H9 (cell line): ENCODE results near the gene VSTM4. TPM values are rescaled to one million over a fixed set of nuclear protein-coding genes. Genes with fewer than 3 reads are reported as not detected.

Experiments used
- DNase-seq: peaks from one replicate; pipeline ENCODE4 v3.0.0-alpha.2; 2017
- H2AFZ ChIP-seq: one replicate; pipeline ENCODE4 v1.6.1; 2013; ENCODE audit warnings: mild to moderate bottlenecking, low read length, control low read depth, moderate library complexity
- H2AK5ac ChIP-seq: 2 replicates; pipeline ENCODE4 v1.6.1; 2013; ENCODE audit warnings: low read length, control low read depth, mixed read lengths; ENCODE audit not compliant: insufficient read length
- H2BK120ac ChIP-seq: one replicate; pipeline ENCODE4 v1.6.1; 2013; ENCODE audit warnings: low read depth, mild to moderate bottlenecking, low read length, control low read depth, inconsistent platforms; ENCODE audit not compliant: poor library complexity, severe bottlenecking
- H2BK12ac ChIP-seq: 2 replicates; pipeline ENCODE4 v1.6.1; 2013; ENCODE audit warnings: low read length, control low read depth, mixed read lengths, low read depth; ENCODE audit not compliant: insufficient read length
- H2BK15ac ChIP-seq: 2 replicates; pipeline ENCODE4 v1.6.1; 2013; ENCODE audit warnings: low read depth, low read length, control low read depth
- H2BK20ac ChIP-seq: one replicate; pipeline ENCODE4 v1.6.1; 2013; ENCODE audit warnings: low read depth, mild to moderate bottlenecking, low read length, control low read depth, inconsistent platforms; ENCODE audit not compliant: poor library complexity, severe bottlenecking
- H2BK5ac ChIP-seq: 2 replicates; pipeline ENCODE4 v1.6.1; 2013; ENCODE audit warnings: low read length, control low read depth, mixed read lengths; ENCODE audit not compliant: insufficient read length
- H3K14ac ChIP-seq: 2 replicates; pipeline ENCODE4 v1.6.1; 2013; ENCODE audit warnings: low read length, control low read depth; ENCODE audit not compliant: insufficient read depth
- H3K18ac ChIP-seq: 2 replicates; pipeline ENCODE4 v1.6.1; 2013; ENCODE audit warnings: low read depth, mild to moderate bottlenecking, mixed read lengths, low read length, control low read depth; ENCODE audit not compliant: insufficient read length
- H3K23ac ChIP-seq: 2 replicates; pipeline ENCODE4 v1.6.1; 2013; ENCODE audit warnings: low read length, control low read depth, mixed read lengths, low read depth; ENCODE audit not compliant: insufficient read length
- H3K23me2 ChIP-seq: 2 replicates; pipeline ENCODE4 v1.6.1; 2013; ENCODE audit warnings: low read depth, mild to moderate bottlenecking, mixed read lengths, low read length, control low read depth; ENCODE audit not compliant: insufficient read length, poor library complexity, severe bottlenecking
- H3K27ac ChIP-seq: 2 replicates; pipeline ENCODE4 v1.5.1; 2013; ENCODE audit warnings: low read length, control low read depth, mixed read lengths, low read depth; ENCODE audit not compliant: insufficient read length
- H3K27me3 ChIP-seq: 2 replicates; pipeline ENCODE4 v1.6.1; 2013; ENCODE audit warnings: low read length, control low read depth, inconsistent platforms; ENCODE audit not compliant: insufficient read depth
- H3K4ac ChIP-seq: 2 replicates; pipeline ENCODE4 v1.6.1; 2013; ENCODE audit warnings: low read depth, mild to moderate bottlenecking, control low read depth, inconsistent platforms, low read length, moderate library complexity
- H3K4me1 ChIP-seq: 2 replicates; pipeline ENCODE4 v1.6.1; 2013; ENCODE audit warnings: low read length, control low read depth, inconsistent platforms; ENCODE audit not compliant: insufficient read depth
- H3K4me2 ChIP-seq: 2 replicates; pipeline ENCODE4 v1.6.1; 2013; ENCODE audit warnings: low read length, control low read depth, mixed read lengths; ENCODE audit not compliant: insufficient read length, insufficient read depth
- H3K56ac ChIP-seq: 2 replicates; pipeline ENCODE4 v1.6.1; 2013; ENCODE audit warnings: low read depth, mild to moderate bottlenecking, mixed read lengths, low read length, control low read depth; ENCODE audit not compliant: insufficient read length
- H3K79me1 ChIP-seq: 2 replicates; pipeline ENCODE4 v1.6.1; 2013; ENCODE audit warnings: low read depth, mild to moderate bottlenecking, moderate library complexity, low read length, control low read depth, inconsistent platforms; ENCODE audit not compliant: insufficient read depth, poor library complexity, severe bottlenecking
- H3K79me2 ChIP-seq: 2 replicates; pipeline ENCODE4 v1.6.1; 2013; ENCODE audit warnings: low read length, control low read depth, inconsistent platforms; ENCODE audit not compliant: insufficient read depth
- H3K9ac ChIP-seq: 2 replicates; pipeline ENCODE4 v1.6.1; 2013; ENCODE audit warnings: low read length, control low read depth, mixed read lengths; ENCODE audit not compliant: insufficient read length; ENCODE audit errors: extremely low read depth
- H3K9me3 ChIP-seq: one replicate; pipeline ENCODE4 v1.6.1; 2013; ENCODE audit warnings: low read depth, low read length, inconsistent platforms; ENCODE audit not compliant: control insufficient read depth
- H3T11ph ChIP-seq: one replicate; pipeline ENCODE4 v1.6.1; 2013; ENCODE audit warnings: mild to moderate bottlenecking, low read length, control low read depth, inconsistent platforms
- H4K20me1 ChIP-seq: one replicate; pipeline ENCODE4 v1.6.1; 2013; ENCODE audit not compliant: control insufficient read depth, insufficient read length, insufficient read depth
- H4K5ac ChIP-seq: 2 replicates; pipeline ENCODE4 v1.6.1; 2013; ENCODE audit warnings: low read depth, mild to moderate bottlenecking, mixed read lengths, low read length, control low read depth; ENCODE audit not compliant: insufficient read length
- H4K8ac ChIP-seq: replicated peaks from 2 replicates; pipeline ENCODE4 v1.6.1; 2013; ENCODE audit warnings: low read length, control low read depth, mixed read lengths, low read depth; ENCODE audit not compliant: insufficient read length
- H4K91ac ChIP-seq: 2 replicates; pipeline ENCODE4 v1.6.1; 2013; ENCODE audit warnings: low read depth, mild to moderate bottlenecking, moderate library complexity, mixed read lengths, low read length, control low read depth; ENCODE audit not compliant: insufficient read length
- H3K27ac Mint-ChIP-seq, 3 experiments: 2 replicates in 2 of 3; 3 replicates in 1 of 3; pipeline ENCODE4 v1.8.0; 2020 to 2021; ENCODE audit warnings: mixed read lengths in 3 of 3, mild to moderate bottlenecking in 1 of 3, moderate library complexity in 1 of 3
- H3K27me3 Mint-ChIP-seq: 2 replicates; pipeline ENCODE4 v1.8.0; 2021; ENCODE audit warnings: low read depth, mild to moderate bottlenecking, moderate library complexity, mixed read lengths
- H3K36me3 Mint-ChIP-seq, 3 experiments: 2 replicates in 2 of 3; 3 replicates in 1 of 3; pipeline ENCODE4 v1.8.0; 2020 to 2021; ENCODE audit warnings: low read depth in 3 of 3, mixed read lengths in 3 of 3; ENCODE audit not compliant: insufficient read depth in 1 of 3
- H3K4me1 Mint-ChIP-seq, 2 experiments: 2 replicates each; pipeline ENCODE4 v1.8.0; 2020; ENCODE audit warnings: mixed read lengths in 2 of 2
- H3K4me3 Mint-ChIP-seq, 2 experiments: 2 replicates in 1 of 2; 3 replicates in 1 of 2; pipeline ENCODE4 v1.8.0; 2020 to 2021; ENCODE audit warnings: mild to moderate bottlenecking in 2 of 2, mixed read lengths in 2 of 2, moderate library complexity in 1 of 2
- H3K9me3 Mint-ChIP-seq, 2 experiments: 2 replicates in 1 of 2; 3 replicates in 1 of 2; pipeline ENCODE4 v1.8.0; 2020; ENCODE audit warnings: mild to moderate bottlenecking in 2 of 2, mixed read lengths in 2 of 2, moderate library complexity in 1 of 2
- WGBS: extraction: QIAGEN DNeasy Blood & Tissue Kit; methylation state at CpG from one replicate; pipeline ENCODE4 v1.1.7; 2013; ENCODE audit warnings: missing lambda C conversion rate, low lambda C conversion rate, mixed read lengths; ENCODE audit not compliant: insufficient read length; ENCODE audit errors: extremely low coverage; 5-methylcytosine and 5-hydroxymethylcytosine counted together
- total RNA-seq: library from RNA; stranded (reverse); gene quantifications from 2 replicates; pipeline ENCODE4 v1.2.1, GENCODE V29; 2021
- TF ChIP-seq, protein P1 (sequence below): fragments of 200-600 bp; sonication (generic); conservative IDR thresholded peaks from 3 replicates; pipeline ENCODE4 v1.8.0; 2021; ENCODE audit warnings: antibody characterized with exemption, mild to moderate bottlenecking

Gene VSTM4
- total RNA-seq, 1 experiment from 2014 or later, result 0.44 TPM

DNA sequence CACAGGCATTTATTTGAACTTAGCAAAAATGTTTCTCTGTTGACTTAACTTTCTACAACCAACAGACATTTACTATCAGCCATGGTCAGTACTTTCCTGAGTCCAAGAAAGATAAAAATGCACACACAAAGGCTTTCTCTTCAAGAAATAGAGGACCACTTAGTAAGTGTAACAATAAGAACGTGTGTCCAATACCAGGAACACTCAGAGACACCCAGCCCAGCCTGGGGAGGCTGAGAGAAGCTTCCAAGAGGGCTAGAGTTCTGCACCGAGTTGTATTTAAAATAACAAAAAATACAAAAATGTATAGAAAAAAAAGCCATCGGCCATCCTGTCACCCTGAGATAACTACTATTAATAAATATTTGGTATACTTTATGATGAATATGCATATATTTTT is 35.8 kb downstream of the VSTM4 start:
- H2BK20ac ChIP-seq, result no peak overlapping the region
- H4K5ac ChIP-seq, result no peak overlapping the region
- H3K56ac ChIP-seq, result no peak overlapping the region
- peaks cover 3% of the 10 kb centered on the region; the same call in 1 of the 2 replicates for H3K4me1 ChIP-seq
- no peak overlapping the region for H2AK5ac ChIP-seq
- Mint-ChIP-seq H3K36me3 (no peaks in the 10 kb centered on the region), H3K4me3 (no peak overlapping the region), H3K4me1 (peaks cover 23 to 27% of the 10 kb centered on the region in 2 experiments), H3K27ac (no peak overlapping the region), H3K27me3 (peaks cover 6% of the 10 kb centered on the region), H3K9me3 (no peaks in the 10 kb centered on the region)
- no peaks in the 10 kb centered on the region for H3K79me1 ChIP-seq
- no peak overlapping the region for H3T11ph ChIP-seq
- H2AFZ ChIP-seq, result no peak overlapping the region
- TF ChIP-seq, protein P1, sequence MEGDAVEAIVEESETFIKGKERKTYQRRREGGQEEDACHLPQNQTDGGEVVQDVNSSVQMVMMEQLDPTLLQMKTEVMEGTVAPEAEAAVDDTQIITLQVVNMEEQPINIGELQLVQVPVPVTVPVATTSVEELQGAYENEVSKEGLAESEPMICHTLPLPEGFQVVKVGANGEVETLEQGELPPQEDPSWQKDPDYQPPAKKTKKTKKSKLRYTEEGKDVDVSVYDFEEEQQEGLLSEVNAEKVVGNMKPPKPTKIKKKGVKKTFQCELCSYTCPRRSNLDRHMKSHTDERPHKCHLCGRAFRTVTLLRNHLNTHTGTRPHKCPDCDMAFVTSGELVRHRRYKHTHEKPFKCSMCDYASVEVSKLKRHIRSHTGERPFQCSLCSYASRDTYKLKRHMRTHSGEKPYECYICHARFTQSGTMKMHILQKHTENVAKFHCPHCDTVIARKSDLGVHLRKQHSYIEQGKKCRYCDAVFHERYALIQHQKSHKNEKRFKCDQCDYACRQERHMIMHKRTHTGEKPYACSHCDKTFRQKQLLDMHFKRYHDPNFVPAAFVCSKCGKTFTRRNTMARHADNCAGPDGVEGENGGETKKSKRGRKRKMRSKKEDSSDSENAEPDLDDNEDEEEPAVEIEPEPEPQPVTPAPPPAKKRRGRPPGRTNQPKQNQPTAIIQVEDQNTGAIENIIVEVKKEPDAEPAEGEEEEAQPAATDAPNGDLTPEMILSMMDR, result no peak
- H3K23ac ChIP-seq, result no peak overlapping the region
- no peak overlapping the region for H3K9ac ChIP-seq
- no peak overlapping the region for H4K91ac ChIP-seq
- H3K18ac ChIP-seq, result no peak overlapping the region
- H2BK15ac ChIP-seq, result no peak overlapping the region
- no CpG with 5 or more reads among the region's 3 CpGs for WGBS
- no peaks in the 10 kb centered on the region for H3K23me2 ChIP-seq
- H2BK12ac ChIP-seq, result no peak overlapping the region
- no peak overlapping the region for H3K4me2 ChIP-seq
- no peak overlapping the region for H3K4ac ChIP-seq
- no peaks in the 10 kb centered on the region; the same call in 1 of the 2 replicates for H3K27me3 ChIP-seq
- no peaks in the 10 kb centered on the region for H4K20me1 ChIP-seq
- H3K27ac ChIP-seq, result no peak overlapping the region
- H3K9me3 ChIP-seq, result no peaks in the 10 kb centered on the region
- H3K79me2 ChIP-seq, result no peaks in the 10 kb centered on the region
- no peak for DNase-seq
- no peak overlapping the region for H4K8ac ChIP-seq
- H2BK120ac ChIP-seq, result no peak overlapping the region
- no peak overlapping the region for H3K14ac ChIP-seq
- no peak overlapping the region for H2BK5ac ChIP-seq
